Stimulated activated naive CD4-positive, alpha-beta T cell (primary cell): ENCODE measurements around the gene MRPL43.

ENCODE experiments used
- DNase-seq, 6 experiments: peaks; one replicate each; lab custom pipeline; 2025; lab: John Stamatoyannopoulos, UW

The MRPL43 gene

DNA sequence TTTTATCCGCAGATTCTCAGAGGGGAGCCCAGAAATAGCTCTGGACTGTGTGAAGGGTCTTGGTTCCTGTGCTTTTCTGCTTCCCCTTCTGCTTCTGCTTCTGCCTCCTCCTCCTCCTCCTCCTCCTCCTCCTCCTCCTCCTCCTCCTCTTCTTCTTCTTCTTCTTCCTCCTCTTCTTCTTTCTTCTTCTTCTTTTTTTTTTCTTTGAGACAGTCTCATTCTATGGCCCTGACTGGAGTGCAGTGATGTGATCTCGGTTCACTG, 32.1 kb upstream of the MRPL43 start:
- no peak for DNase-seq

DNA sequence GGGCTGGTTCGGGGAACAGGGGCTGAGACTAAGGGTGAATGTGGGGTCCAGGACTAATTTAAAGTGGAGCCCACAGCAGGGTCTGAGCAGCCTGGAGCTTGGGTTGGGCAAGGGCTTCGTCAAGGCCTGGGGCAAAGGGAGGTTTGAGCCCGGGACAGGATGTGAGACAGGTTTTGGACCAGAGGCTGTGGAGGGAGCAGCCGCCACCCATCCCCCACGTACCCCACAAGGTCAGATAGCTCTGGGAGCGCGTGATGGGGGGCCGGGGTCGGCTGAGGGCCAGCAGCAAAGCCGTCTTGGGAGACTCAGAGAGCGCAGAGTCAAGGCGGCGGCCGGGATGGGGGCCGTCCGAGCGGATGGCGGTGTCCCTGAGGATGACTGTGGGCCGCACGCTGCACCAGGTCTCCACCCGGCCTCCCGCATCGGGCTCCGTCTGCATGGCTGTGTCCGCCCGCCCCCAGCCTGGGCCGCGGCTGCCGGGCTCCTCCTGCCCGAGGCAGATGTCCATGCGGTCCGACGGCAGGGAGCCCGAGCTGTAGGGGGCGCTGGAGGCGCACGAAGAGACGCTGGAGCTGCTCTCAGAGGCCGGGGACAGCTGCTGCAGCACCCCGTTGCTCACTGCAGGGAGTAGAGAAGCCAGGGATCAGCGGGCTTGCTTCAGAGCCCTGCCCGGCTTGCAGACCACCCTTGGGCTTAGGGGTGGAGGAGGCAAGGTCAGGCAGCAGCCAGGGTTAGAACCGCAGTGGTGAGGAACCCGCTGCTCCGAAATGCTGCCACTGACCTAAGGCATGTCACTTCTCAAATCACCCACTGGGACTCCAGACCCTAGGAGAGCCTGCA, 31.5 kb upstream of the MRPL43 start:
- DNase-seq, result peak; percentile 11 to 55 (median 38)

- no peak for DNase-seq
Observed at GRCh38 chr10:101018118-101018599, 30.9 kb upstream of the MRPL43 start.

DNA sequence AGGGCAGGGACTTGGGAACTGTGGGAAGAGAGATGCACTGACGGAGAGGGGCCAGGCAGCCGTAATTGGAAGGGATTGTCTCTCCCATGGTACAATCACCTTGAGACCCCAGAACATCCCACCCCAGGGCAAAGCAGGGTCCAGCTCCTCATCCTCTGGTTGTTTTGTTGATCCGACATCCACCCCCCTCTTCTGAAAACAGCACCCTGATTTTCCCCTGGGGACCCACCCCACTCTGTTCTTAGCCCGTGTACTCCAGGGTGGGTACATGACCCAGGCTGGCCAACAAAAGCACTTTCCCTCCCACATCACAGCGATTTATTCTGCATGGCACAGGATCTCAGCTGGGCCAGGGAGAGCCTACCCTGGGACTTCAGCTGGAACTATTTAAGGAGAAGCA, 29.5 kb upstream of the MRPL43 start:
- DNase-seq, result no peak

GRCh38 chr10:101015582-101015973, 28.3 kb upstream of the MRPL43 start:
- DNase-seq, result no peak

- peak in 1 of 6 experiments; percentile 7 for DNase-seq
Observed at GRCh38 chr10:101014966-101015581, 27.8 kb upstream of the MRPL43 start.

DNA sequence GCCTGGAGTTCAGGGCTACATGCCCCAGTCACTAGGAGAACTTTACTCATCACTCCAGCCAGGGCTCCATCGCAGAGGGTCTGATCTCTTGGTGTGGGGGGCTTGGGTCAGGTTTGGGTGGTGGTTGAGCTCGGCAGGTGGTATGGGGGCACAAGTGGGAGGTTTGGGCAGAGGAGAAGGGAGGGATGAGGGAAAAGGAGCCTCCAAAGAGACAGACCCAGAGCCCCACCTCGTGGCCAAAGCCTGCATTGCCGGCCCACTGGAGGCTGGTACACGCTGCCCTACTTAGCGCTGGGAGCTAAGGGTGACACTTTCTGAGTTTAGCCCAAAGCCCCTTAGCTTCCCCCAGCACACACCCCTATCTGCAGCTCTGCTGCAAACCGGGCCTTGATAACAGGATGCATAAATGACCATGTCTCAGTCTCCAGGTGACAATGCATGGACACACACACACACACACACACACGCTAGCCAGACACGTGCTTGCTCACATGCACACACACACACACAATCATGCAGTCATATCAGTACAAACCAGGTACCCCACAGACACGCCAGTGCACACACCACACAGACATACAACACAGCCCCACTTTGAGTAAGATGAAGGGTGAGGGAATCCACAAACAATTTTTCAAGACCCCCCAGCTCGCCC, 27.1 kb upstream of the MRPL43 start:
- DNase-seq, result peak; percentile 34 to 76 (median 67)

DNA sequence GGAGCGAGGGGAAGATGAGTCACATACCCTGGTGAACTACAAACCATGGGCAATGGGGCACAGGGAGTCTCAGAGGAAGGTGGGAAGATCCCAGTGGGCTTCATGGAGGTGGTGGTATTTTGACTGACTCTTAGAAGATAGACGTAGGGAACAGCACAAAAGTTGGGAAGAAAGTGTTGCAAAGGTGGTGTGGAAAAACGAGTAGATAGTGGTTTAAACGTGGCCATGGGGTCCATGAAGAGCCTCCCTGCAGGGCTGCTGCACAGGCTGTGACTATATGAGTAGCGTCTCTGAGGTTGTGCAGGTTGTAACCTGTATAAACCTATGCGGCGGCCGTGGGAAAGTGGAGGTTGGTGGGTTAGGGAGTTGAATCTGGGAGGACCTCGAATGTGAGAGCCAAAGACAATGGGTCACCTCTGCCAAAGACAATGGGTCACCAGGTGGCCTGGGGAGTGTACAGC, 26.1 kb upstream of the MRPL43 start:
- DNase-seq, result no peak

- DNase-seq, result peak; percentile 19 to 68 (median 58)
Observed at GRCh38 chr10:101012525-101013364, 25.4 kb upstream of the MRPL43 start.

DNA sequence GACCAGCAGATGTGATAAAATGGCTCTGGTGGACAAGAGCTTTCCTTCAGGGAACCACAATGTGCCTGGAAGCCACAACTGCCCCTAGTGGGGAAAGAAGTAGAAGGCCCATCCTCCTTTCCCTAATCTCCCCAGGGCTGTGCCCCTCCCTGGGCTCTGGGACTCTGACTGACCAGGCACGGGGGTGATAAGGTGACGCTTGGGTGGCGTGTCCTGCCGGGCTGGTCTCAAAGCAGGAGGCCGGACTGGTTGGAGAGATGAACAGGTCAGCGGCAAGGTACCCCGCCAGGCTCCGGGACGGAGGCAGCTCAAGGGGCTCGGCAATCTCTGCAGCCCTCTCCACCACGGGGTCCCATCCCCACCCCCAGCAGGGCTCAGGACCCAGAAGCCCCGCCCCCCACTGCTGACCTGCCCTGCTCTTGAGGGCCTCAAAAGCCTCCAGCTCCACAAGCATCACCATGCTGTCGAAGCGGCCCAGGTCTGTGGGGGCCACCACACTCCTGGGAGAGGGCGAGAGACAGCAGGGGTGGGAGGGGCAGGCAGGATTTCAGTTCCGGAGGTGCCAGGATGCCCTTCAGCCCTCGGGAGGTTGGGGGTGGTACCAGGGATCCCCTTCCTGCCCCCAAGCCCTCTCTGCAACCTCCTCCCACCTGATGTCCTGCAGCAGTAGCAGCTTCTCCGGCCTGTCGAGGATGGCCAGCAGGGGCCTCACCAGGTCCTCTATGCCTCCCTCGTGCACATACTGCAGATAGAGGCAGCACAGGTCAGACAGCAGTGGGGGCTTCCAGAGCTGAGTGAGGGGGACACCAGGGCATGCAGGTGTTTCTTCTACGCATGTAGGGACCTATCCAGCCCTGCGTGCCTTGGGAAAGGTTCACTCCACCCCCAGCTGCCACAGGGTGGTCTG, 24.5 kb upstream of the MRPL43 start:
- no peak for DNase-seq

GRCh38 chr10:101010329-101010728, 23.0 kb upstream of the MRPL43 start:
- DNase-seq, result no peak

GRCh38 chr10:101008823-101009423, 21.6 kb upstream of the MRPL43 start:
- DNase-seq, result no peak

GRCh38 chr10:101007915-101008822, 20.9 kb upstream of the MRPL43 start:
- no peak for DNase-seq

GRCh38 chr10:101007099-101007711, 19.9 kb upstream of the MRPL43 start:
- no peak for DNase-seq

GRCh38 chr10:101006593-101007098, 19.3 kb upstream of the MRPL43 start:
- no peak for DNase-seq

DNA sequence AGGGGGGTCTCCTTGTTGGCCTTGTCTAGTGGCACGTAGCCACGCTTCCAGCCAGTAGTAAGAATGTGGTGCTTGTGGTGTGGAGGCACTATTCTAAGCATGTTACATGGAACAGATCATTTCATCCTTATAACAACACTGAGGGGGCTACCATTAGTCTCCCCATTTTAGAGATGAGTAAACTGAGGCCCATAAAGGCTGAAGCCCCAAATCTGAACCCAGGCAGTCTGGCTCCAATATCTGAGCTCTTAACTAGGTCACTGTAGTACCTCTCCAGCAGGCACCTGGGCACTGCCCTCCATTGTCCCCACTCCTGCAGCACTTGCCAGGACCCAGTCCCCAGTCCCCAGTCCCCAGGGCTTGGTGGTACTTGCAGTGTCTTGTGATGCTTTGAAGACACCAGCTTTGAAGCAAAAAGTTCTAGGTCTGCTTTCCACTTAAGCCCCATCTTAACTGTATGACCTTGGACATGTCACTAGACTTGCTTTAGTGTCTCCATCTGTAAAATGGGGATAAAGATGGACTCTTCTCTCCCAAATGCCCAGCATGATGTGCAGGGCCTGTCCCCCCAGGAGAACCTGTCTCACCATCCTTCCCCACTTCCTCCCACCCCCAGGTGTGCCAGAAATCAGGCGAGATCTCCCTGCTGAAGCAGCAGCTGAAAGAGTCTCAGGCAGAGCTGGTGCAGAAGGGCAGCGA, 18.7 kb upstream of the MRPL43 start:
- no peak for DNase-seq

GRCh38 chr10:101005361-101005760, 18.1 kb upstream of the MRPL43 start:
- DNase-seq, result no peak

GRCh38 chr10:101003639-101004206, 16.4 kb upstream of the MRPL43 start:
- DNase-seq, result no peak
